GM12865 (cell line): ENCODE data around the gene ID2.
A peak's percentile ranks its signal among the peaks of the same experiment; 100 is the strongest.

Experiments used
- DNase-seq: peaks from one replicate; pipeline ENCODE4 v3.0.0; 2010; ENCODE audit warnings: low read depth
- H3K4me3 ChIP-seq: 2 replicates; pipeline ENCODE4 v1.5.1; 2011; ENCODE audit warnings: mild to moderate bottlenecking, low read depth, low read length, control low read depth
- TF ChIP-seq, protein P1 (sequence below): IDR thresholded peaks from 2 replicates; pipeline ENCODE4 v1.5.1; 2011; ENCODE audit warnings: low read length, control low read depth, low read depth, inconsistent platforms; ENCODE audit not compliant: insufficient read depth; ENCODE audit errors: missing control alignments

The ID2 gene

DNA sequence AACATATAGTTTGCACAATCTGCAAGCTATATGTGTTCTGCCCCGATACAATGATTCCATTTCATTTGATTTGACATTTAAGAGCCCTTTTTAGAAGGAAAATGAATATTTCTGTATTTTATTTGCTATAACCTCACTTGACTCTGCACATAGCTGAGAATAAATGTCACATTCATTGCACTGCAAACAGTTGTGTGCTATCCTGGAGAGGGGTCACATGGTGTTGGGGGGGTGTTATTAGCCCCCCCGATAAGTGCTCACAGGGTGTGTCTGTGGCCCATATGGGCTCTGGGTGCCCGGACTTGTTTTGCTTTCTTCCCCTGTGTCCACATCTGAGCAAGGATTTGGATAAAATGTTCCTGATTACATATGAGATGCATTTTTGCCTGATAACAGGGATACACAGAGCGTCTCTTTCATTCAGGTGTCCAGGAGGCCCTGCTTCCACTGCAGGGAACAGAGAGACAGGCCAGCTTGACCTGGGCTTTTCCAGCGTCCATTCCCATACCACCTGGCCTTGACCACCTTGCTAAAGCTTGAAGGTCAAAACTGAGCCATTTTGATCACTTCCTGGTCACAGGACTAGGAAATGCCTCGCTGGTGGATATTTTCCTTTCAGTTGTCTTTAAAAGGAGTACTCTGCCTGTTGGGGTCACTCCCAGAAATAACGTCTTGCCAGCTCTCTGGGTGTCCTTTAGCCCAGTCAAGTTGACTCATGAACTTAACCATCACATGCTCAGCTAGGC, 38.4 kb upstream of the ID2 start:
- DNase-seq = no peak
- H3K4me3 ChIP-seq = no peak overlapping the region
- TF ChIP-seq, protein P1, sequence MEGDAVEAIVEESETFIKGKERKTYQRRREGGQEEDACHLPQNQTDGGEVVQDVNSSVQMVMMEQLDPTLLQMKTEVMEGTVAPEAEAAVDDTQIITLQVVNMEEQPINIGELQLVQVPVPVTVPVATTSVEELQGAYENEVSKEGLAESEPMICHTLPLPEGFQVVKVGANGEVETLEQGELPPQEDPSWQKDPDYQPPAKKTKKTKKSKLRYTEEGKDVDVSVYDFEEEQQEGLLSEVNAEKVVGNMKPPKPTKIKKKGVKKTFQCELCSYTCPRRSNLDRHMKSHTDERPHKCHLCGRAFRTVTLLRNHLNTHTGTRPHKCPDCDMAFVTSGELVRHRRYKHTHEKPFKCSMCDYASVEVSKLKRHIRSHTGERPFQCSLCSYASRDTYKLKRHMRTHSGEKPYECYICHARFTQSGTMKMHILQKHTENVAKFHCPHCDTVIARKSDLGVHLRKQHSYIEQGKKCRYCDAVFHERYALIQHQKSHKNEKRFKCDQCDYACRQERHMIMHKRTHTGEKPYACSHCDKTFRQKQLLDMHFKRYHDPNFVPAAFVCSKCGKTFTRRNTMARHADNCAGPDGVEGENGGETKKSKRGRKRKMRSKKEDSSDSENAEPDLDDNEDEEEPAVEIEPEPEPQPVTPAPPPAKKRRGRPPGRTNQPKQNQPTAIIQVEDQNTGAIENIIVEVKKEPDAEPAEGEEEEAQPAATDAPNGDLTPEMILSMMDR = no peak

DNA sequence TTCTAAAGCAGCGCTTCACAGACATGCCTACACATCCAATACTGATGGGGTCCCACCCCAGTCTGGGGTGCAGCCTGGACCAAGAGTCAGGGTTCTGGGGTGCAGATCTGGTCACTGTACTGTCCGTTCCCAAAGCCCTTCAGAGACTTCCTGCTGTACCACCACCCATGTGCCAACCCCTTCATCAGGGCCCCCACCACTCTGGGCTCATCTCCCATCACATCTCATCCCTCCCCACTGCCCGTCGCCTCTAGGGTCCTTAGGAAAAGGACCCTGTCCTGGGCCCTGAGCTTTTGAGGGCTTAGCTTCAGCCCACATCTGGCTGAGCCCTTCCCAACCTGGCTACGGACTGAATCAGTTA, 37.9 kb upstream of the ID2 start:
- H3K4me3 ChIP-seq = no peak overlapping the region
- TF ChIP-seq, protein P1 = no peak
- DNase-seq = no peak

DNA sequence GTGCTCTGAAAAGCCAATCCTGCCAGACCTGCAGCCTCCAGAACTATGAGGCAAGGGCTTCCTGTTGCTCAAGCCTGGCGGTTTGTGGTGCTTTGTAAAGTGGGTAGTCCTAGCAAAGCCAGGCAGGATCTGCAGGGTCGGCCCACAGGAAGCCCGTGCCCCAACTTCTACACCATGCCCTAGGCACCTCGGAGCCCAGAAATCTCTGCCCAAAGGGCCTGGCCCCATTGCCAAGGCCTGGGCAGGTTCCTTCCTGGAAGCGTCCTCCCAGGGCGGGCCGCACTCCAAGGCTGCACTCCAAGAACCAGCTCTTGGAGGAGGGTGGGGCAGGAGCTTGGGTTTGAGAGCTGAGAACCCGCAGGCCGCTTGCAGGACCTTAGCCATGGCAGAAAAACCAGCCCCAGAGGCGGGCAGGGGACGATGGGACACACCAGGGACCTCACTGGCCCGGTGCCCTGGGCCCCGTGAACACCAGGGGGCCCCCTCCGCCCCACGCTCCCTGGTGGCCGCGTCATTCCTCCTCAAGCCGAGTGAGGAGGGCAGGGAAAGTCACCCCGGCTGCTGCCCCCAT, 37.2 kb upstream of the ID2 start:
- DNase-seq = no peak
- H3K4me3 ChIP-seq = no peak overlapping the region
- TF ChIP-seq, protein P1 = peak; percentile 13

DNA sequence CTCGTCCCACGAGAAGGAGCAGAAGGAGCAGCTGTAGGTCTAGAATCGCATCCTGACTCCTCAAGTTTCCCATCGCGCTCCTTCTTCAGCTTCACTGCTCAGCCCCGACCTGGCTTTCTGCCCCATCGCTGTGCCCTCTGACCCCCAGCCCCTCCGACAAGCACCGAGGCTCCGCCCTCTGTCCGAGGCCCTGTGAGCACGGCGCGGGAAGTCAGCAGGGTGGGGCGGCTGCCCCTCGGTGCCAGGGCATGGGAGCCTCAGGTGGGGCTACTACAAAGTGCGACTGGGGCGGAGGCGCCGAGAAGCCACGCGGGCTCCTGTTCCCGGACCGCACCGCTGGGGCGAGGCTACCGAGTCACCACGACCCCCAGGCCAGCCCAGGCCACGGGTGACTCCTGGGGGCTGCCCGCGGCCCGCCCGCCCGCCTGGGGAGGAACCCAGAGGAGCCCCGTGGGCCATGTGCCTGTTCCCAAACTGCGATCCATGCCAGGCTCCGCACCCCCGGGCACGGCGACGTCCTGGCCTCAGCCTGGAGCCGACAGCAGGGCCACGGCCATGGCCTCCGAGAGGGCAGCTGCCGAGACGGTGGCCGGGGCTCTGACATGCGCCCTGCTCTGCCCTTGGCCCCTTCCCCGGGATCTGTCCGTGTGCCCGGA, 36.6 kb upstream of the ID2 start:
- no peak for DNase-seq
- TF ChIP-seq, protein P1 = no peak
- H3K4me3 ChIP-seq = no peak overlapping the region

DNA sequence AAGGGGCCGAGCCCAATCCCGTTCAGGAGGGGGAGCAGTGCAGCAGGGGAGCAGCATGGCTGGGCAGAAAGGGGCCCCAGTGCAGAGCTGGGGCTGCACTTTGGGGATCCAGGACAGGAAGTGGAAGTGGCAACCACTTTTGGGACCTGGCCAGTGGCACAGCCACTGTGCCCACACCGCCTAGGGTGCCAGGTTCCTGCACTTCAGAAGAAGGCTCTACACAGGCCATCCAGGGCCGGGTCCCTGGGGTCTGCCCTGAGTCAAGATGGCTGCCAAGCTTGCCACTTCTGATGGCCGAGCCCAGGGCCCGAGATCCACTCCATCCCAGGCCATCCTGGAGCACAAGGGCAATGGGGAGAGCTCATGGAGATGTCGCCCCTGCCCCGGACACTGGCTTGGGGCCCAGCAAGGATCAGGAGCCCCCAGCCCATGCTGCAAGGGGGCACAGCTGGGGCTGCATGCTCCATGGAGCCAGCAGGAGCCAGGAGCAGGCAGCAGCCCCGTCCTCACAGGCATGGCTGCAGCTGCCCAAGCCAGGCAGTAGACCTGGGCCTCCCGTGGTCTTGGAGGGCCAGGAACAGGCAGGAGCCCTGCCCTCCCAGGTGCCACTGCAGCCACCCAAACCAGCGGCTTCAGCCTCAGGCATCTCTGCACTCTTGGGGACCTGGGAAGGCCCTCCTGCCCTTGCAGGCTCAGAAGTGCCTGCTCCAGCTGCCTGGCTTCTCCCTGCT, 35.0 kb upstream of the ID2 start:
- no peak overlapping the region for H3K4me3 ChIP-seq
- TF ChIP-seq, protein P1 = no peak
- DNase-seq = no peak

DNA sequence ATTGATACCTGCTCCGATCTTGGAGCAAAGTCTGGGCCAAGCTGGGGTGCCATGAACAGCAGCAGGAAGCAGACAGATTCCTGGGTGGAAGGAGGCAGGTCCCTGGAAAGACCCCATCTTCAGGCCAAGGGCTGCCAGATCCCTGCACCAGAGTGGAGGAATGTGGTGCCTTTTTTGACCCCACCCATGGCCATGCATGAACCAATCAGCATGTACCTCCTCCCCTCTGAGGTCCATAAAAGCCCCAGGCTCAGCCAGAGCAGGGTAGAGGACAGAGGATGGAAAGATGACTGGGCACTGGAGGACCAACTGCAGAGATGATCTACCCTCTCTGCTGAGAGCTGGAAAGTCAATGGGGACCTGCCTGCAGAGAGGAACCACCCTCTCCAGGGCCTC, 34.4 kb upstream of the ID2 start:
- no peak for DNase-seq
- H3K4me3 ChIP-seq = no peak overlapping the region
- TF ChIP-seq, protein P1 = no peak
